Measurements from ENCODE around the gene DHX57.

DNA sequence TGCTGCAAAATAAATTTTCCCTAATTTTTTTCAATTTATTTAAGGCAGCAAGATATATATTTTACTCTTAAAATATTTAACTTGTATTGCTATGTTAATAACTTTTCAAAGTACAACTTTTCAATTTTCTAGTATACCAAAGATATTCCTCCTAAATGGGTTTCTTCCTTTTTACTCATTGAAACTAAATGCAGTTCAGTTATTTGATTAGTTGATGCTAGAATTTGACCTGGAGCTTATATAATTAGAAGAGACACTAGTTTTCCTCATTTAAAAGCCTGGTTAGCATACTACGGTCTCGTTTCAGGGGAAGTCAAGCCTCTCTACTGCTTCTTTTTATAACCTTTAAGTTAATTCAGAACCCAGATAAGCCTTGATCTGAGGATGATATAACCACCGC, 13.8 kb upstream of the DHX57 start, which contains the start of gene ARHGEF33:
- TF ChIP-seq, protein P1, sequence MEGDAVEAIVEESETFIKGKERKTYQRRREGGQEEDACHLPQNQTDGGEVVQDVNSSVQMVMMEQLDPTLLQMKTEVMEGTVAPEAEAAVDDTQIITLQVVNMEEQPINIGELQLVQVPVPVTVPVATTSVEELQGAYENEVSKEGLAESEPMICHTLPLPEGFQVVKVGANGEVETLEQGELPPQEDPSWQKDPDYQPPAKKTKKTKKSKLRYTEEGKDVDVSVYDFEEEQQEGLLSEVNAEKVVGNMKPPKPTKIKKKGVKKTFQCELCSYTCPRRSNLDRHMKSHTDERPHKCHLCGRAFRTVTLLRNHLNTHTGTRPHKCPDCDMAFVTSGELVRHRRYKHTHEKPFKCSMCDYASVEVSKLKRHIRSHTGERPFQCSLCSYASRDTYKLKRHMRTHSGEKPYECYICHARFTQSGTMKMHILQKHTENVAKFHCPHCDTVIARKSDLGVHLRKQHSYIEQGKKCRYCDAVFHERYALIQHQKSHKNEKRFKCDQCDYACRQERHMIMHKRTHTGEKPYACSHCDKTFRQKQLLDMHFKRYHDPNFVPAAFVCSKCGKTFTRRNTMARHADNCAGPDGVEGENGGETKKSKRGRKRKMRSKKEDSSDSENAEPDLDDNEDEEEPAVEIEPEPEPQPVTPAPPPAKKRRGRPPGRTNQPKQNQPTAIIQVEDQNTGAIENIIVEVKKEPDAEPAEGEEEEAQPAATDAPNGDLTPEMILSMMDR (IDR thresholded peaks at IDR 0.05; ENCODE audit: insufficient read depth, low read length) = no peak
- TF ChIP-seq POLR2AphosphoS5 (IDR thresholded peaks at IDR 0.05; ENCODE audit: low read depth) (no peak), GABPA (IDR thresholded peaks at IDR 0.05; ENCODE audit: low read depth) (no peak)
- TF ChIP-seq, protein P2, sequence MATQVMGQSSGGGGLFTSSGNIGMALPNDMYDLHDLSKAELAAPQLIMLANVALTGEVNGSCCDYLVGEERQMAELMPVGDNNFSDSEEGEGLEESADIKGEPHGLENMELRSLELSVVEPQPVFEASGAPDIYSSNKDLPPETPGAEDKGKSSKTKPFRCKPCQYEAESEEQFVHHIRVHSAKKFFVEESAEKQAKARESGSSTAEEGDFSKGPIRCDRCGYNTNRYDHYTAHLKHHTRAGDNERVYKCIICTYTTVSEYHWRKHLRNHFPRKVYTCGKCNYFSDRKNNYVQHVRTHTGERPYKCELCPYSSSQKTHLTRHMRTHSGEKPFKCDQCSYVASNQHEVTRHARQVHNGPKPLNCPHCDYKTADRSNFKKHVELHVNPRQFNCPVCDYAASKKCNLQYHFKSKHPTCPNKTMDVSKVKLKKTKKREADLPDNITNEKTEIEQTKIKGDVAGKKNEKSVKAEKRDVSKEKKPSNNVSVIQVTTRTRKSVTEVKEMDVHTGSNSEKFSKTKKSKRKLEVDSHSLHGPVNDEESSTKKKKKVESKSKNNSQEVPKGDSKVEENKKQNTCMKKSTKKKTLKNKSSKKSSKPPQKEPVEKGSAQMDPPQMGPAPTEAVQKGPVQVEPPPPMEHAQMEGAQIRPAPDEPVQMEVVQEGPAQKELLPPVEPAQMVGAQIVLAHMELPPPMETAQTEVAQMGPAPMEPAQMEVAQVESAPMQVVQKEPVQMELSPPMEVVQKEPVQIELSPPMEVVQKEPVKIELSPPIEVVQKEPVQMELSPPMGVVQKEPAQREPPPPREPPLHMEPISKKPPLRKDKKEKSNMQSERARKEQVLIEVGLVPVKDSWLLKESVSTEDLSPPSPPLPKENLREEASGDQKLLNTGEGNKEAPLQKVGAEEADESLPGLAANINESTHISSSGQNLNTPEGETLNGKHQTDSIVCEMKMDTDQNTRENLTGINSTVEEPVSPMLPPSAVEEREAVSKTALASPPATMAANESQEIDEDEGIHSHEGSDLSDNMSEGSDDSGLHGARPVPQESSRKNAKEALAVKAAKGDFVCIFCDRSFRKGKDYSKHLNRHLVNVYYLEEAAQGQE (IDR thresholded peaks at IDR 0.05; ENCODE audit: insufficient replicate concordance, low read depth) = no peak

Data from HL-60 (cell line).